Activated effector memory CD4-positive, alpha-beta T cell treated with anti-CD3 and anti-CD28 coated beads, Interleukin-2, amount 50 U/mL, for 16 hours (primary cell): ENCODE data around the gene DBN1.
"Not testable (repeated sequence)": the region's sequence is repeated elsewhere in the genome, so short reads cannot be mapped to it uniquely, and the experiment has no call there.

Experiments used
- DNase-seq: peaks from one replicate; pipeline ENCODE4 v3.0.0-alpha.2; 2020

Gene DBN1

DNA sequence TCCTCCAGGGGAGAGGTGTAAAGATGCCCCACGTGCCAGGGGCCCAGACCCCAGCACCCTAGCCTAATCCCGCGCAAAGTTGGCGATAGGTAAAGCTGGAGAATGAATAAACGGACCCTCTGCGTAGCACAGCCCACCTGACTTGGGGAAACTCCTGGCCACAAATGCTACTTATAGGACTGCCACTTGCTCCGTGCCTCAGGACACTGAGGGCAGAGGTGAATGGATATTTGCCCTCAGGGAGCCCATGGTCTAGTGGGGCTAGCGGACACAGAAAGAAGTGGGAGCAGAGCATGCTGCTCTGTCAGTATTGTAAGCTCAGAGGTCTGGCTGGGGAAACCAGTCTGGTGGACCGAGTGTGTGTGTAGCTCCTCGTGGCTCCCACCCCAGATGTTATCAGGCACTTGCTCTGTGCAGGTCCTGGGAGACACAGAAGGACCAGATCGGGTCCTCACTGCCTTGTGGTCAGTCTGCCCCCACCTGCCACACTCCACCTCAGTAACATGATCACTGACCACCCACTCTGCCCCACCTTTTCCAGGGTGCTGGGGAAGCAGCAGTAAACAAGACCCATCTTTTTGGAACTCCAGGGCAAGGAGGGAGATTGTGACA is 46.1 kb downstream of the DBN1 start:
- DNase-seq, result no peak

DNA sequence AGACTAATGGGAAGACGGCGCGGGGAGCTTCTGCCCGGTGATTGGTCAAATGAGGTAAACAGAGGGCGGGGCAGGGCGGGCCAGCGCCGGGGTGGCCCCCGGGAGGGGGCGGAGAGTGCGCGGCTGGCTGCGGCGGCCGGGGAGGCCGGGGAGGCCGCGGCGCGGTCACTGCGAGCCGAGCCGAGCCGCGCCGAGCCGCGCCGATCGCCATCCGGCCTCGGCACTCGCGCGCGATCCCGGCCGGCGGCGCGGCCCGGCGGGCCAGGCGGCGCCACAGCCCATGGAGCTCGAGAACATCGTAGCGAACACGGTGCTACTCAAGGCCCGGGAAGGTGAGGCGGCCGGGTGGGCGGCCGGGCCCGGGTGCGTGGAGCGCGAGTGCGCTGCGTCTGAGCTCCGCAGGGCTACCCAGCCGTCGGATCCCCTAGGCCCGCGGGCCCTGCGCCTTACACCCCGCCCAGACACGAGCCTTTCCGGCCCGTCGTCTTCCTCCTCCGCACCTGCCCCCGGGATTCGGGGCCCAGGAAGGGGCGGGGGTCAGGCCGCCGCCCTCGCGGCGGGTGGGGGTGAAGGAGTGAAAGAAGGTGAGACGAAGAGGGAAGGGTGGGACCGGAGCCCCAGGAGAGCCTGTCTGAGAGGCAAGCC is 46.7 kb downstream of the DBN1 start, which contains the start of gene GRK6:
GRK6 (plus strand) TSS at position 111 of the 645 bp plus-strand sequence; CDS start at position 281, 170 bp downstream.
- peak; percentile 90 for DNase-seq

DNA sequence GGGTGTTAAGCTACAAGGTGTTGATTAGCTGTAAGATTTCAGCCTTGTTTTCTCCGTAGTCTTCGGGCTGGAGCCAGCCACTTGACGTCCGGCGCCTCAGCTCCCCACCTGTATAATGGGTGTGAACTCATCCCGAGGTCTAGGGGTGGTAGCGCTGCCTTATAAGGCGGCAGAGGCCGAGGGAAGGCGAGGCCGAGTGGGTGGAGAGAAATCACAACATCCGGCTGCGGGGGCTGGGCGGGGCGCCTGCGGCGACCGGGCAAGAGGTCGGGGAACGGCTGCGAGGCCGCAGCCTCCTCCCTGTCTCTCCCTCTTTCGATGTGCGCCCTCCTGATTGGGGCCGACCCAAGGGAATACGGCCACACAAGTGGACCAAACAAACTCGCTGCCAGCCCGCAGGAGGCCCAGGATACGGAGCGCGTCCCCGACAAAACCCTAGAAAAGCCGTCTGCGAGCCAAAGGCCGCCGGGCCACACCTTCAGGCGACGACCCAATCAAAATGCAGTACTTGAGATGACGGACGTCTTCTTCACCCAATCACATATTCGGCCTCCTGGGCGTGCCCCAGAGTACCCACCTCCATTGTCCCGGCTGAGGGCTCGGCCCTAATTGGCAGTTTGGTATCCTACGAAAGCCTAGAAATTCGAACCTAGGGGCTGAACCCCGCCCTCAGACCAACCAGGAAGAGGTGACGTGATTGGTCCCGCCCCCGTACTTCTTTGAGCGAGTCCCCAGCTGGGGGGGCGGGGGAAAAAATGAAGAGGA is 47.5 kb downstream of the DBN1 start:
- DNase-seq, result peak; percentile 99

DNA sequence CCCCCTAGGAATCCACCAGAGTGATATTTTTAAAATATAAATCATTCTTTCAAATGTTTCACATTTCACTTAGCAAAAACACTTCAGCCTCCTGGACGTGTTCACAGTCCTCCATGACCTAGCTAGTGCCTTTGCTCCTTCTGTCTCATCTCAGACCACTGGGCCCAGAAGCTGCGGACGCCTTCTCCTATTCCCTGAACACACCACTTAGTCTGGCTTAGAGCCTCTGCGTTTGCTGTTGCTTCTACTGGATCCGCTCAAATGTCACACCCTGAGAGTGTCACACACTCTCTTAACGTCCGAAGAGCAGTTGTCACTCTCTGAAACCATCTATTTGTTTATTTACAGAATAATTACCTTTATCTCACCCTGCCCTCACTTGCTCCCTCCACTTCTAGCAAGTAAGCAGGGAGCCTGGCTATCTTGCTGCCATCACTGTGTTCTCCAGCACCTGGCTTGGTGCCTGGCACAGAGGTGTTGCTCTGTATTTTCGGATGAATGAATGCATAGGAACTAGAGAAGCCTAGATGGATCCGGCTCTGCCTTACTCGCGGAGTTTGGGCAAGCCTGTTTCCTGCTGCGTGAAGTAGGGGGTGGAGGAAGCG is 48.1 kb downstream of the DBN1 start:
- DNase-seq, result no peak

DNA sequence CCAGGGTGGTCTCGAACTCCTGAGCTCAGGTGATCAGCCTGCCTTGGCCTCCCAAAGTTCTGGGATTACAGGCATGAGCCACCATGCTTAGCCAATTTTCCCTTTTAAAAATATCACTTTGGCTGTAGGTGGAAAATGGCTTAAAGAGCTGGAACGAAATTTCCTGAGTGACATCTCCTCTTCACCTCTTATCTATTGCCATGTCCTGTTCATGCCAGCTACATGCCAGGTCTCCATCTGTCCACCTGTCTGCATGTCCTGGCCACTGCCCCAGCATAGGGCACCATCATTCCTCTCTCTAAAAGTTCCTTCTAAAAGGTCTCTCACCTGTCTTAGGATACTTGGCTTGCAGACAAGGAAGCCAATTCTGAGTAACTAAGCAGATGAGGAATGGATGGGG is 49.8 kb downstream of the DBN1 start:
- DNase-seq, result no peak

DNA sequence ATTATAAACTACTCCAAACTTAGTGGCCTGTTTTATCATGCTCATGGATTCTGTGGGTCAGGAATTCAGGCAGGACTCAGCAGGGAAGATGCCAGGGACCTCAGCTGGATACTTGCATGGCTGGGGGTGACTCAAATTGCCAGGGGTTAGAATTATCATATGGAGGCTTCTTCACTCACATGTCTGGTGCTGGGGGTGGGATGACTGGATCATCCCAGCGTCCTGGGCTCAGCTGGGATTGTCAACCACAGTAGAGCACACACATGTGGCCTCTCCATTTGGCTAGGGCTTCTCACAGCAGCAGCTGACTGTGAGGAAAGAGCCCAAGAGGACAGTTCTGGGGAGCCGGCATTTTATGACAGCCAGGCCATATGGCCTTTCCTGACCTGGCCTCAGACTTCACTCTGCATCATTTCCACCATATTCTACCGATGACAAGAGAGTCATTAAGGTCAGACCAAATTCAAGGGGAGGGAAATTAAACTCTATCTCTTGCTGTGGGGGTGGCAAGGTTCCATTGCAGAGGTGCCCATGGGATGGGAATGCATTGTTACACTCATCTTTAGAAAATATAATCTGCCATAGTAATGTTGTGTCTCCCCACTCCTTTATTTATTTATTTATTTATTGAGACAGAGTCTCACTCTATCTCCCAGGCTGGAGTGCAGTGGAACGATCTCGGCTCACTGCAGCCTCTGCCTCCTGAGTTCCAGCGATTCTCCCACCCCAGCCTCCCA is 52.2 kb downstream of the DBN1 start:
- DNase-seq, result no peak

DNA sequence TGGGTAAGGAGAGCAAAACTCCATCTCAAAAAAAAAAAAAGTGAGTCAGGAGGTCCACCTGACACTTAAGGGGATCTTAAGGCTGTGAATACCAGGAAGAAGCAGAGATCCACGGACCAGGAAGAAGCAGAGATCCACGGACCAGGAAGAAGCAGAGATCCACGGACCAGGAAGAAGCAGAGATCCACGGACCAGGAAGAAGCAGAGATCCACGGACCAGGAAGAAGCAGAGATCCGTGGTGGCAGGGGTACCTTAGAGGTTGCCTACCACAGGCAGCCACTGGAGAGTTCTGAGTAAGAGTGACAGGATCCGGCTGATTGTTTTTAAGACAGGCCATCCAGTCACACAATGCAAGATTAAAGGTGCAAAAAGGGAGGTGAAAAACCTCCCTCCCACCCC is 53.0 kb downstream of the DBN1 start:
- DNase-seq, result not testable (repeated sequence)

DNA sequence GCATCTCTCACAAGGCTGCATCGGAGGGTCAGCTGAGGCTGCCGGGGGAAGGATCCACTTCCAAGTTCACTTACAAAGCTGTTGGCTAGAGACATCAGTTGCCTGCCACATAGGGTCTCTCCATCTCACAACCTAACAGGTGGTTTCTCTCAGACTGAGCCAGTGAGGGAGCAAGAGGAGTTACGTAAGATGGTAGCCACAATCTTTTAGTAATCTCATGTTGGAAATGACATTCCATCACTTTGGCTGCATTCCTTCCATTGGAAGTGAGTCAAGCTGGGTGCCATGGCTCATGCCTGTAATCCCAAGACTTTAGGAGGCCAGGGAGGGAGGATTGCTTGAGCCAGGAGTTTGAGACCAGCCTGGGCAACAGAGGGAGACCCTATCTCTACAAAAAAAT is 54.4 kb downstream of the DBN1 start:
- DNase-seq, result no peak

DNA sequence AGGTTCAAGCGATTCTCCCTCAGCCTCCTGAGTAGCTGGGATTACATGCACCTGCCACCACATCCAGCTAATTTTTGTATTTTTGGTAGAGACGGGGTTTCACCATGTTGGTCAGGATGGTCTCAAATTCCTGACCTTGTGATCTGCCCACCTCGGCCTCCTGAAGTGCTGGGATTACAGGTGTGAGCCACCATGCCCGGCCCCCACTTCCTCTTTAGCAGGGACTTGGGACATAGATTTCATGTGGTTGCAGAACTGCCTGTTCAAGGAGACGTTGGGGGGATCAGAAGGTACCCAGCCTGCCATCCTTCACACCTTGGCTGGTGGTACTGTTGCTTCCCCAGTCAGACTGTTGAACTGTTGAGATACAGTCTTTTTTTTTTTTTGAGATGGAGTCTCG is 56.4 kb downstream of the DBN1 start:
- DNase-seq, result not testable (repeated sequence)

DNA sequence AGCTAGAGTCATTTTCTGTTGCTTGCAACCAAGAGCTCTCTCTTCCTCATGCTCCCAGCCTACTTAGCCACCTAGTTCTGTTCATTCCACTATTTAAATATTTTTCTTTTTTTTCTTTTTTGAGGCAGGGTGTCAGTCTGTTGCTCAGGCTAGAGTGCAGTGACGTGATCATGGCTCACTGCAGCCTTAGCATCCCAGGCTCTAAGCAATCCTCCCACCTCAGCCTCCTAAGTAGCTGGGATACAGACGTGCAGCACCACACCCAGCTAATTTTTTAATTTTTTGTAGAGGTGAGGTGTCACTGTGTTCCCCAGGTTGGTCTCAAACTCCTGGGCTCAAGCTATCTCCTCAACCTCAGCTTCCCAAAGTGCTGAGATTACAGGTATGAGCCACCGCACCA is 59.0 kb downstream of the DBN1 start:
- no peak for DNase-seq

DNA sequence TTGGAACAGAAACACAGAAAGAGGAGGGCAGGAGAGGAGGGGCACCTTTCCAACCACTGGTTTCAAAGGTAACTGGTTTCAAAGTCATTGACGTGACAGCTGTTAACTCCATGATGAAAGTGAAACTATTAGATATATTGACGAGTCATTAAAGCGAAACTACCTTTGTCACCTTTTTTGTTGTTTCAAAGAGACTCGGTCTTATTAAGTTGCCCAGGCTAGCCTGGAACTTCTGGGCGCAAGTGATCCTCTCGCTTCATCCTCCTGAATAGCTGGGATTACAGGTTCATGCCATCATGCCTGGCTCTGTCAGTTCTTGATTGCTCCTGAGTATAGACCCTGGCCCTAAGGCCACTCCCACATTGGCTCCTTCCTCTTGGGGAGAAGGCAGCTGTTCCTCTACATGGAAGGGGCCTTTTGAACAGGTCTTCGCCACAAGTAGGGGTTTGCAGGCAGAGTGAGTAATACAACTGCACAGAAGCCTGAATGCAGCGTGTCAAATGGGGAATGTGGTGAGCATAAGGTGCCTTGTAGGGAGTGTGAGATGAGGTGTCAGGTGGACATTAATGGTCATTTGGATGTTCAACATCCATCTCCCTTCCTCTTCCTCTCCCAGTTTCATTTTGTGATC is 60.7 kb downstream of the DBN1 start:
- DNase-seq, result peak; percentile 73

DNA sequence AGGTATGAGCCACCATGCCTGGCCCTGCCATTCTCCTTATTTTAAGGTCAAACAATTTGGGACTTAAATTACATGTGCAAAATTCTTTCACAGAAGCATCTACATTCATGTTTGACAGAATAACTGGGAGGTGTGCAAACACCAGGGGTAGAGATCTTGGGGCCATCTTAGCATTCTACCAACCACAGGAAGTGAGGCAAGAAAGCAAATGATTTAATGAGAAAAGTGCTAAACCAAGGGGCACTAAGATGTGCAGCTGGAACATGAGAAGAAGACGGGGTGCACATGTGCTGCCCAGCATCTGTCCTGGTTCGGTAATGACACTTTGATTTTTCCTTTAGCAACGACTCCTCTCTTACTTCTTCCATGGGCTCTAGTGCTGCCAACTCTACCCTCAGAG is 62.9 kb downstream of the DBN1 start:
- DNase-seq, result no peak

DNA sequence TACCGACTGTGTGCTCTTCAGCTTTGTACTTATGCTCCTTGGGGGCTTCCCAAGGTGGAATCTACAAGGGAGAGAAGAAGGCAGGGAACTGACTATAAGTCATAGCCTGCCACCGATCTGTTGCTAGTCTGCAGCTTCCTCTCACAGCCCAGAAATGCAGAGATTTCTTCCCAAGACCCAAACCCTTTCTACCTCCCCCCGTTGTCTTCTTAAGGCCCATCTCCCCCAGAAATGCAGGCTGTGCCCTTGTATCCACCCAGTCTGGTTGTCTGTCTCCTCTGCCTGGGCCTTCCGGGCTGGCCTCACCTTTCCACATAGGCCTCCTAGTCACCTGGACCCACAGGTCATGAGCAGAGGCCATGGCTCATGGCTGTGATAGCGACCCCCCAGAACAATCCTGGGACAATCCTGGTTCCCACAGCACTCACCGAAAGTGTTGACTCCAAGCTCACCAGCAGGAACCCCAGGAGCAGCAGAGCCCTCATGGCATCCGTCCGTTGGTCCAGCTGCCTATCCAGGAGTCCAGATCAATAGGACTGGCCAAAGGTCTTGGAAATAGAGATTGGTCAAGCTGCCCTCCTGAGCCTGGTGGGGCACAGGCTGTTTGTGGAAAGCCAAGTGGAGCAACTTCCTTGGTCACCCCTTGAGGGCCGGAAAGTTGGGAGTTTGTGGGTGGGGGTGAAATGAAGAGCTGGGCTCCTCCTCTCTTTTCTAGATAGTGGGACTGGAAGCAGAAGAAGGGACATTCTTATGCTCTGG is 64.2 kb downstream of the DBN1 start, which contains the start of gene F12:
F12 (minus strand) TSS at position 522 of the 759 bp plus-strand sequence; CDS start at position 485, 37 bp downstream.
- no peak for DNase-seq
